ENCODE data around the gene DNAJC6.

DNA sequence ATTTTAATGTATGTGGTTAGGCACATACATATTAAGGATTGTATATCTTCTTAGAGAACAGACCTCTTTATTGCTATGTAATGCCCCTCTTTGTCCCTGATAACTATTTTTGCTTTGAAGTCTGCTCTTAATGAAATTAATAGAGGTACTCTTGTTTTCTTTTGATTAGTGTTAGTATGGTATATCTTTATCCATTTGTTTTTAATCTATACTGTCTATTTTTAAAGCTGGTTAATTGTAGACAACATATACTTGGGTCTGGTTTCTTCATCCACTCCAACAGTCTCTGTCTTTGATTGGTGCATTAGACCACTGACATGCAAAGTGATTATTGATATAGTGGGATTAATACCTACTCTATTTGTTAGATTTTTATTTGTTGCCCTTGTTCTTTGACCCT lies 147.1 kb downstream of the DNAJC6 start:
- TF ChIP-seq, protein P1, sequence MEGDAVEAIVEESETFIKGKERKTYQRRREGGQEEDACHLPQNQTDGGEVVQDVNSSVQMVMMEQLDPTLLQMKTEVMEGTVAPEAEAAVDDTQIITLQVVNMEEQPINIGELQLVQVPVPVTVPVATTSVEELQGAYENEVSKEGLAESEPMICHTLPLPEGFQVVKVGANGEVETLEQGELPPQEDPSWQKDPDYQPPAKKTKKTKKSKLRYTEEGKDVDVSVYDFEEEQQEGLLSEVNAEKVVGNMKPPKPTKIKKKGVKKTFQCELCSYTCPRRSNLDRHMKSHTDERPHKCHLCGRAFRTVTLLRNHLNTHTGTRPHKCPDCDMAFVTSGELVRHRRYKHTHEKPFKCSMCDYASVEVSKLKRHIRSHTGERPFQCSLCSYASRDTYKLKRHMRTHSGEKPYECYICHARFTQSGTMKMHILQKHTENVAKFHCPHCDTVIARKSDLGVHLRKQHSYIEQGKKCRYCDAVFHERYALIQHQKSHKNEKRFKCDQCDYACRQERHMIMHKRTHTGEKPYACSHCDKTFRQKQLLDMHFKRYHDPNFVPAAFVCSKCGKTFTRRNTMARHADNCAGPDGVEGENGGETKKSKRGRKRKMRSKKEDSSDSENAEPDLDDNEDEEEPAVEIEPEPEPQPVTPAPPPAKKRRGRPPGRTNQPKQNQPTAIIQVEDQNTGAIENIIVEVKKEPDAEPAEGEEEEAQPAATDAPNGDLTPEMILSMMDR (conservative IDR thresholded peaks at IDR 0.05; ENCODE audit: low read length): no peak
- no peak for TF ChIP-seq EZH2phosphoT487 (IDR thresholded peaks at IDR 0.05; ENCODE audit: borderline replicate concordance)
